ENCODE results near the gene AHNAK.
"Not testable (repeated sequence)": the region's sequence is repeated elsewhere in the genome, so short reads cannot be mapped to it uniquely, and the experiment has no call there.

AHNAK gene

GRCh38 chr11:62572431-62572830 lies 25.8 kb upstream of the AHNAK start:
- DNase-seq (ENCODE audit: low read depth in 2 of 2), result no peak

GRCh38 chr11:62571493-62571892 lies 24.9 kb upstream of the AHNAK start:
- not testable (repeated sequence) for DNase-seq (ENCODE audit: low read depth in 2 of 2)

GRCh38 chr11:62570903-62571302 lies 24.3 kb upstream of the AHNAK start:
- not testable (repeated sequence) for DNase-seq (ENCODE audit: low read depth in 2 of 2)

GRCh38 chr11:62569611-62570010 lies 23.0 kb upstream of the AHNAK start:
- DNase-seq (ENCODE audit: low read depth in 2 of 2), result no peak

- no peak for DNase-seq (ENCODE audit: low read depth in 2 of 2)
Observed at GRCh38 chr11:62567018-62567633, 20.5 kb upstream of the AHNAK start.

GRCh38 chr11:62566247-62566646 lies 19.6 kb upstream of the AHNAK start:
- DNase-seq (ENCODE audit: low read depth in 2 of 2), result no peak

- DNase-seq (ENCODE audit: low read depth in 2 of 2), result no peak
Observed at GRCh38 chr11:62565100-62565802, 18.6 kb upstream of the AHNAK start.

GRCh38 chr11:62561677-62562230 lies 15.1 kb upstream of the AHNAK start:
- DNase-seq (ENCODE audit: low read depth in 2 of 2), result not testable (repeated sequence)

- DNase-seq (ENCODE audit: low read depth in 2 of 2), result peak; percentile 94 to 95
Observed at GRCh38 chr11:62560566-62561103, 14.0 kb upstream of the AHNAK start.

GRCh38 chr11:62559626-62560025 lies 13.0 kb upstream of the AHNAK start:
- DNase-seq (ENCODE audit: low read depth in 2 of 2), result not testable (repeated sequence)

GRCh38 chr11:62559204-62559603 lies 12.6 kb upstream of the AHNAK start:
- no peak for DNase-seq (ENCODE audit: low read depth in 2 of 2)

- DNase-seq (ENCODE audit: low read depth in 2 of 2), result no peak
Observed at GRCh38 chr11:62558669-62559068, 12.1 kb upstream of the AHNAK start.

- DNase-seq (ENCODE audit: low read depth in 2 of 2), result no peak
Observed at GRCh38 chr11:62556875-62557631, 10.4 kb upstream of the AHNAK start.

GRCh38 chr11:62556108-62556874 lies 9.7 kb upstream of the AHNAK start:
- DNase-seq (ENCODE audit: low read depth in 2 of 2), result peak; percentile 85

- DNase-seq (ENCODE audit: low read depth in 2 of 2), result no peak
Observed at GRCh38 chr11:62555464-62556107, 9.0 kb upstream of the AHNAK start.

- DNase-seq (ENCODE audit: low read depth in 2 of 2), result no peak
Observed at GRCh38 chr11:62554387-62555167, 8.0 kb upstream of the AHNAK start.

GRCh38 chr11:62553839-62554361 lies 7.3 kb upstream of the AHNAK start:
- peak; percentile 56 to 63 for DNase-seq (ENCODE audit: low read depth in 2 of 2)

- DNase-seq (ENCODE audit: low read depth in 2 of 2), result peak; percentile 81 to 82
Observed at GRCh38 chr11:62553080-62553838, 6.7 kb upstream of the AHNAK start.

- no peak for DNase-seq (ENCODE audit: low read depth in 2 of 2)
Observed at GRCh38 chr11:62552485-62553079, 6.0 kb upstream of the AHNAK start.

All from fibroblast of skin of left quadriceps (primary cell).